HG02885 (cell line): Measurements from ENCODE around the gene CNTNAP2.

ENCODE experiments used
- ATAC-seq: cut with Tn5 transposase; IDR thresholded peaks from one replicate; pipeline ENCODE4 v1.9.1; 2021; ENCODE audit warnings: mild to moderate bottlenecking; ENCODE audit not compliant: unreplicated experiment, poor library complexity

Gene CNTNAP2

DNA sequence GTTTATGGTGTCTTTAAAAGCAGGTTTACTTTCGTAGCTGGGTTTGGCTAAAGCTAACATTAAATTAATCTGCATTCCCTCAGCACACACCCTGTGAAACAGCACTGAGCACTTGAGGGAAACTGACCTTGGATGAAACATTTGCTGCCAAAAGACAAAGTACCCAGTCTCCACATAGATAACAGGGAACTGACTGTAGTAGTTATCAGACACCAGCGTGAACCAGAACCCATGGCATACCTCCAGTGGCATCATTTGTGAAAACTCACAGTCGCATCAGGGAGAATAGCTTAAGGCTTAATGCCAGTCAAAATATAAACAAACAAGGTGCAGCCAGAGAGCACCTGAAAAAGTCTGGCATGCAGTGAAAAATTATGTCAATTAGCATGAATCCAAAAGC, 2116.2 kb downstream of the CNTNAP2 start:
- no peak for ATAC-seq

DNA sequence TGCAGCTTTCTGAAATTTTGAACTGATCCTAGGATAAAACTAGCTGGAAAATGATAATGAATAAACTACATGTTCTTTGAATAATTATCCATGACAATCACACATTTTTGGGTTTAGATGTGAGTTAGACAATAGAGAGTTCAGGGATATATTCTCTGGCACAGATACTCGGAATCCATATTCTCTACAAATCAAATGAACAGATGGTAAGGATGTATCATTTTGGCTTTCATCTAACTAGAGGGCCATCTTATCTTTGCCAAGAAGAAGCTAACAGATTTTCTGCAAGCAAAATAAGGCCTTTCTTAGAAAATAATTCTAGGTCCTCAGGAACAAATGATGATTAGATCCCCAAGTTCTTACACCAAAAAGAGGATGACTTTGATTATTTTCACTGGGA, 2118.1 kb downstream of the CNTNAP2 start:
- ATAC-seq, result no peak

DNA sequence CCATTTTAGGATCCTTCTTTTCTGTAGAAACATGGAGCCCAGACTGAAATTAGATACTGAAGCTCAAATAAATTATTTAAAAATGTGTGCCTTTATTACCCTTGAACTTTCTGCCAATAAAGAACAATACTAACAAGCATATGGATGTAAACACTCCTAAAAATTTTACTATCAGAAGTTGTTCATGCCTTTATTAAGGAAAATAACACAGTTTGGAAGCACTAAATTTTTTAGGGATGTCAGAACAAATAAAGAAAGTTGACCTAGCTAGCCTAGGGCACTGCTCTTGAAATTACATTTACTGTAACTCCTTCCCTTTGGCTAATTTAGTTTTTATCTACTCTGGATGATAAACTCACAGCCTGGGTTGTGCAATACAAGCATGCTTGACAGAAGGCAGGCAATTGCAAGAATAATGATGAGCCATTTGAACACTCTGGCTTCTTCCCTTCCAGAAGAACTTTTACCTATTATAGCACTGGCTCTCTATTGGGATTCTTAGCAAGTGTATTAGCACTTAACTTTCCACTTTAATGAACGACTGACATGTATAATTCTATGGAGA, 2122.2 kb downstream of the CNTNAP2 start:
- no peak for ATAC-seq

DNA sequence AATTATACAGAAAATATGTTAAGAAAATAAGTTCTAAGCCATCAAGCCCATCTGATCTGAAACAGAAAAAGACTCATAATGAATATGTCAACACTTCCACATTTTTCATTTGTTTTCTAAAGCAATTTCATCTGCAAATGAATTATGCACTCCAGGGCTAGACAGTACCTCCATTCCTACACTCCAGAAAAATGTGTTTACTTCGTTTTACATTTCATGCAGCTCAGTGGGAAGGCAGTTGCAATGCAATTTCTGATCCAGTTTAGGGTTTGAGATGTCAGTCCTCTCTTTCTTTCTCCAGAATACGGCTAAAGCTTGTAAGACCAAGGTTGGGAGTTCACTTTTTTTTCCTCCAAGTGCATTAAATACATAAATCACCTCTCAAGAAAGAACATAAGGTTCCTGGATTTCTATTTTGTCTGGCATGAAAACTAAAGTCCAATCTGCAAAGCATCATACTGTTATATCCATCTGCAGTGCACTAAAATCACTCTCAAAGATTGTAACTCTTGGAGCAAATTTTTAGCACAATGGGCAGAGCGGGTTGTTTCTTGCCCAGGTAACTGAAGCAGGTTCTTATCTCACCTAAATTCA, 2125.2 kb downstream of the CNTNAP2 start:
- peak; percentile 13 for ATAC-seq

DNA sequence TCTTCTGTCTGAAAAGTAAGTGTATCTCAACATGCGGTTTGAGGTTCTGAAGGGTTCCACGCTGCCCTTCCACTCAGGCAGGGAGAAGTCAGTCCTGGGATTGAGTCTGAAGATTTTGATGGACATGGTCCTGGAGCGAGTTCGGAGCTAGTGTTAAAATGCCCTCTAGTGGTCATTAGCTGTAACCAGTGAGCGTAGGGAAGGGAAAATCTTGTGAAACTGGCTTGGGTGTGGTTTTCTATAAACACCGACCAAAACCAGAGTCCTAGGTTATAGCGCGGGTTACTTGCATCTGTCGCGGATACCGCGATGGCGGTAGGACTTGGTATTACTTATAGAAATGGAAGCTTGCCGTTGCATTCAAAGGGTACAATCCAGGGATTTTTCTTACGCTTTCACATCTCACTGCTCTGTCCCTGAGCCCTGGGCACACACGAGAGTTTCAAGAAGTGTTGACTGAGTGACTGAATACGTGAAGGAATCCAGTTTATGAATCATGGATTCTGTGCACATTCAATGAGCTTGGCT, 2125.8 kb downstream of the CNTNAP2 start:
- ATAC-seq, result peak; percentile 94

GRCh38 chr7:148245381-148245780, 2128.8 kb downstream of the CNTNAP2 start:
- ATAC-seq, result no peak

- peak; percentile 94 for ATAC-seq
Observed at GRCh38 chr7:148253629-148254028, 2137.0 kb downstream of the CNTNAP2 start.

- no peak for ATAC-seq
Observed at GRCh38 chr7:148255333-148255732, 2138.7 kb downstream of the CNTNAP2 start.

- peak; percentile 47 for ATAC-seq
Observed at GRCh38 chr7:148256433-148256832, 2139.8 kb downstream of the CNTNAP2 start.

GRCh38 chr7:148260599-148260998, 2144.0 kb downstream of the CNTNAP2 start:
- no peak for ATAC-seq

DNA sequence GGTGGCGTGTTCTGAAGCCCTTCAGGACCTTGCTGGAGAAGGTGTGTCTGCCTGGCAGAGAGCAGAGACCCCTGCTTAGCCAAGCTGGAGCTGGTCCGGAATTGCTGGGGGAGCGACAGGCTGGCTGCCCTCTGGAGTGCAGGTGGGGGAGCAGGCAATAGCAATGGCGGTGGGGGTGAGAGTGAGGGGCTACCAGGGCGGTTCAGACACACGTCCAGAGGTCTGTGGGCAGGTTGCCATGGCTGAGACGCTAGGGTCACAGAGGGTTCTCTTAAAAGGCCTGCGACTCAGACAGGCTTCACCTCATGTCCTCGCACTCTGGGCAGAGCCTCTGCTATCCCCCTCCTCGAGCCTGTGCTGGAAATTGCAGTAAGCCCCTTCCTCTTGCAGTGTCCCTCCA, 2144.9 kb downstream of the CNTNAP2 start:
- ATAC-seq, result no peak

DNA sequence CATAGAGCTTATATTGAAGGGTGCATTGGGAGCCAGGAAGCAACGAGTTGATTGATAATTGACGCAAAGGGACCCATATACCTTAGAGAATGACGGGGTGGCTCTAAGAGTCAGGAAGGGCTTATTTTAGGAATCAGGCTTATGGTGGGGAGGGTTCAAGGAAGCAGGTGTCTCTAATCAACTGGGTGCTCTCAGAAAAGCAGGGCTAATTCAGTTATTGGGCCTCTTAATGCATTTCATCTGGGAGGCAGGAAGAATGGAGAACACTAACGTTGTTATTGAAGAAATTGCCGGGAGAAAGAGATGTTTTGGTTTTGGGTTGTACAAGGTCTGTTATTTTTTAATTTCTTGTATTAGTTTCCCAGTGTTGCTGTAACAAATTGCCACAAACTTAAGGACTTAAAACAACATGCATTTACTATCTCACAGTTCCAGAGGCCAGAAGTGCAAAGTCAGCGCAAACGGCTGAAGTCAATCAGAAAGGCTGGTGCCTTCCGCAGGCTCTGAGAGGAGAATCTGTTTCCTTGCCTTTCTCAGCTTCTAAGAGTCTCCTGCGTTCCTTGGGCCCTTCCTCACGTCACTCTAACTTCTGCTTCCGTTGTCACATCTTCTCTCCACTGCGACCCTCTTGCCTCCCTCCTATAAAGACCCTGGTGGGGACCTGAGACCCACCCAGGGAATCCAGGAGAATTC, 2145.5 kb downstream of the CNTNAP2 start:
- no peak for ATAC-seq

DNA sequence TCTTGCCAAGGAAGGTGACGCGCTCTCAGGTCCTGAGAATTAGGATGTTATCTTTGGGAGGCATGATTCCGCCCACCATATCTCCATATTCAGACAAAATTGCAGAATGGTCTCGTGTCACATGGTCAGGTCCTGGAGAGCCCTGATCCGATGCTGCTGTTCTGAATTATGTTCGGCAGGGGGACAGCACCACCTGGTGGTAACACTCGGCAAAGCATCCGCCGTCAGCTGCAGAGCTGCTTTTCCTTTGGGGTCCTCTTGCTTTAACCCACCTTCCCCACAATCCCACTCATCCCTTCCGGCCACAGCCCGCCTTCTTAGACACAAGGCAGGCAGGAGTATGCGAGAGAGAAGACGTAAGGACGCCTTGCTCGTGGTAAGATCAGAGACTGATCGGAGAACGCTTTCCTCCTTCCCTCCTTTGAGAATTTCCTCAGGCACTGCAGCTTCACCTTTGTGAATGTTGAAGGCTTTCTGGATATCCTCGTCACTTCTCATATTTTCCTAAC, 2146.2 kb downstream of the CNTNAP2 start:
- peak; percentile 81 for ATAC-seq

- peak; percentile 76 for ATAC-seq
Observed at GRCh38 chr7:148264933-148265557, 2148.4 kb downstream of the CNTNAP2 start.

DNA sequence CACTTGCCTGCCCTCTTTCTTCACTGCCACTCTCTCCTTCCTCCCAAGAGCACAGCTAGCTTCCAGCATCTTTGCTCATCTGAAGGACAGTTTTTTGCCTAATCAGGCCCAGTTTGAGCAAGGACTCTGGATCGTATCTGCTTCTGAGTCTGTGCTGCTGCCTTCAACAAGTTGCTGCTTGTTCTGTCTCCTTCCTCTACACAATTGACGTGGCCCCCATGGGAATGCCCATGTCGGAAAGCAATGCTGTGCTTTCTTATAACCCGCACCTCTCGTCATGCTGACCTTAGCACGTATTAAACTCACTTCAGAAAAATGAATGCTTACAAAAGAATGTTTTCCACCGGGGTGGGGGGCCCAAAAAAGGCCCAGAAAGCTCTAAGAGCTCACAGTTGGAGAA, 2149.3 kb downstream of the CNTNAP2 start:
- ATAC-seq, result no peak

- no peak for ATAC-seq
Observed at GRCh38 chr7:148266795-148267194, 2150.2 kb downstream of the CNTNAP2 start.

DNA sequence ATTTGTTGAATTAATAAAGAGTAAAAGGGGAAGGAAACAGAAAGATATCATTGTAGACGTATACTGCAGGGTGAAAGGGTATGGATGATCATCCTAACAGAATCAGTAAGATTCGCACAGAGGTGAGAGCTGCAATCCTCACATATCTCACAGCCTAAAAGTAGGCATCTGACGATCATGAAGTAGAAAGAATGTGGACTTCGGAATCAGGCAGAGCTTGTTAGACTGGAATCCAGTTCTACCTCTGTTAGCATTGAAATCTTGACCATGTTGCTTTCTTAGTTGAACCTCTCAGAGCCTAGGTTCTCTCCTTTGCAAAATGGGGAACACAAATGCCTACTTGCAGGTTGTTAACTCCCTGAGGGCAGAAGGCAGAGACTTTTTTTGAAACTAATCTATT, 2154.0 kb downstream of the CNTNAP2 start:
- no peak for ATAC-seq

- ATAC-seq, result no peak
Observed at GRCh38 chr7:148274118-148274517, 2157.5 kb downstream of the CNTNAP2 start.

- ATAC-seq, result no peak
Observed at GRCh38 chr7:148275359-148275890, 2158.8 kb downstream of the CNTNAP2 start.

GRCh38 chr7:148276314-148277041, 2159.9 kb downstream of the CNTNAP2 start:
- no peak for ATAC-seq
